Immature natural killer cell (primary cell): ENCODE results near the gene SH3TC2. TPM values are rescaled to one million over a fixed set of nuclear protein-coding genes. Genes with fewer than 3 reads are reported as not detected.

Source experiments
- DNase-seq, 3 donors: peaks; one replicate each; pipeline ENCODE4 v3.0.0; 2022; ENCODE audit warnings: mixed read lengths in 1 of 3
- H3K27ac Mint-ChIP-seq, 6 donors: one replicate each; pipeline ENCODE4 v1.8.0; 2020; ENCODE audit warnings: mixed read lengths in 6 of 6, mild to moderate bottlenecking in 5 of 6, inconsistent platforms in 4 of 6, moderate library complexity in 3 of 6
- H3K27me3 Mint-ChIP-seq, 3 donors: one replicate each; pipeline ENCODE4 v1.8.0; 2020 to 2021; ENCODE audit warnings: low read depth in 3 of 3, mild to moderate bottlenecking in 3 of 3, mixed read lengths in 3 of 3, moderate library complexity in 3 of 3, inconsistent platforms in 1 of 3
- H3K36me3 Mint-ChIP-seq, 3 donors: one replicate each; pipeline ENCODE4 v1.8.0; 2020; ENCODE audit warnings: mixed read lengths in 3 of 3, inconsistent platforms in 2 of 3, mild to moderate bottlenecking in 2 of 3
- H3K4me1 Mint-ChIP-seq, 2 donors: one replicate each; pipeline ENCODE4 v1.8.0; 2020; ENCODE audit warnings: inconsistent platforms in 2 of 2, mild to moderate bottlenecking in 2 of 2, mixed read lengths in 2 of 2, moderate library complexity in 1 of 2
- H3K4me3 Mint-ChIP-seq, 5 donors: one replicate each; pipeline ENCODE4 v1.8.0; 2020; ENCODE audit warnings: mild to moderate bottlenecking in 5 of 5, mixed read lengths in 5 of 5, inconsistent platforms in 3 of 5, moderate library complexity in 3 of 5
- H3K9me3 Mint-ChIP-seq, 6 donors: one replicate each; pipeline ENCODE4 v1.8.0; 2020; ENCODE audit warnings: mild to moderate bottlenecking in 6 of 6, mixed read lengths in 6 of 6, inconsistent platforms in 4 of 6, moderate library complexity in 3 of 6
- polyA plus RNA-seq, 3 donors: library from polyadenylated mRNA; unstranded; fragments of 300-500 nt; fragmentation: Illumina TruSeq; gene quantifications; one replicate each; pipeline ENCODE4 v1.2.3, GENCODE V29; 2021

SH3TC2 gene
- polyA plus RNA-seq, 3 donors from 2014 or later = 0.47 to 0.82 TPM; not detected in 1

DNA sequence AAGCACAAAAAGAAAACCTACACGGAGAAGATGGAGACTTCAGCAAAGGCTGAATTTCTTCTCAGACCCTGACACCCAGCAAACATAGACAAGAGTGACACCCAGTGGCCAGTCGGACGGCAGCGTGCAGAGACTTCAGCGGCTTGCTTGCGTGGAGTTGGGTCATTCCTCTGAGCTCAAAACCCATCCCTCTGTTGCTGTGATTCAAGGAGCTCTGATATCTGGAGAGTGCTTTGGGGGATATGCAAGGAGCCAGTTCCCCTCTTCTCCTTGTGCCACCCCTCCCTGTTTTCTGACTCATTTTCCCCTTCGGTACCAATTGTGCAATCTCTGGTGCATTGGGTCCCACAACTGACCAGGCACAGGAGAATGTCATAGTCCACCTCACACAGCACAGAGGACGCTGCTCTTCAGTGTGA, 27.5 kb downstream of the SH3TC2 start:
- Mint-ChIP-seq H3K9me3 (no peaks in the 10 kb centered on the region), H3K4me1 (peaks cover 15 to 50% of the 10 kb centered on the region in 2 donors), H3K36me3 (no peaks in the 10 kb centered on the region), H3K4me3 (no peak overlapping the region), H3K27me3 (peaks cover 1 to 3% (median 3%) of the 10 kb centered on the region in 3 donors), H3K27ac (no peak overlapping the region)
- peak; percentile 51 to 65 (median 60) for DNase-seq

DNA sequence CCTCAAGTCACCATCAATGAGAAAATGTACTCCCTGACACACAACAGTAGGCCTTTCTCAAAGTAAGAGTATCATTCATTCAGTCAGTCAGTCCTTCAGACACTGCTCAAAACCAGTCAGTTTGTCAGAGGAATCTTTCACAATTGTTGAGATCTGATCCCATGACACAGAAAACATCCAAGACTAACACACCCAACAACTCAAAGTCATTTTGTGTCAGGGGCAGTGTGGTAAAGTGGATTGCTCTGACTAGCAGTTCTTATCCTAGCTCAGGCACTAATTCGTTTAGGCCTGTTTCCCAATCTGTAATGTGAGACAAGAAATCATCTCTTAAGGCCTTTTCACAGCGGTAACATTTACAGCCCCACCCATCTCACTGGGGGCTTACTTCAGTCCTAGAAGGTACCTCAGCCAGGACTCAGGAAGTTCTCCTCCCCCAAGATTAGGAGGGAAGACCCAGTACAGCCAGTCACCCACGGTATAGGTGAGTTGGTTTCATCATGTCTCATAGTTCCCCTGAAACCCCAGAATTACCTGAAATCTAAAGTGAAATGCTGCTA, 31.9 kb downstream of the SH3TC2 start:
- Mint-ChIP-seq H3K36me3 (no peaks in the 10 kb centered on the region), H3K9me3 (no peaks in the 10 kb centered on the region), H3K27ac (peak overlapping the region in 2 of 6 donors; percentile 1 to 31), H3K4me3 (peak overlapping the region in 4 of 5 donors; percentile 38 to 64 (median 55)), H3K27me3 (peaks cover 0 to 4% (median 1%) of the 10 kb centered on the region in 3 donors), H3K4me1 (peaks cover 16 to 39% of the 10 kb centered on the region in 2 donors)
- no peak for DNase-seq

DNA sequence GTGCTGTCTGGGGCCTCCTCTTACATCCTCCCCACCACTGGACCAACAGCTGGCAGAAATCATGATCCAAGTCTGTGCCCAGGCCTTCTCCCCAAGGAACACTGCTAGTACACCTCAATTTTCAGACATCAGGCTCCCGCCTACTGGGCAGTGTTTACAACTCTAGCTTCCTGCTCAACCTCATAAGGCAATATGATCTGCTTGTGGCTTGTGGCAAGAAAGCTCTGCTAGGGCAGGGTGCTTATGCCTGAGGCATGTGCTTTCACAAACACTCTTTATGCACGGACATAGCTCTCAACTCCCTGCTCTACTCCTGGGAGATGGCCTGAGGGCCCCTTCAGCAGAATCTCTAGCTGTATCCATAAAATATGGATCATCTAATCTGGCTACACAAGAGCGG, 32.5 kb downstream of the SH3TC2 start:
- Mint-ChIP-seq H3K27ac (peak overlapping the region in 4 of 6 donors; percentile 1 to 77 (median 40)), H3K36me3 (no peaks in the 10 kb centered on the region)

DNA sequence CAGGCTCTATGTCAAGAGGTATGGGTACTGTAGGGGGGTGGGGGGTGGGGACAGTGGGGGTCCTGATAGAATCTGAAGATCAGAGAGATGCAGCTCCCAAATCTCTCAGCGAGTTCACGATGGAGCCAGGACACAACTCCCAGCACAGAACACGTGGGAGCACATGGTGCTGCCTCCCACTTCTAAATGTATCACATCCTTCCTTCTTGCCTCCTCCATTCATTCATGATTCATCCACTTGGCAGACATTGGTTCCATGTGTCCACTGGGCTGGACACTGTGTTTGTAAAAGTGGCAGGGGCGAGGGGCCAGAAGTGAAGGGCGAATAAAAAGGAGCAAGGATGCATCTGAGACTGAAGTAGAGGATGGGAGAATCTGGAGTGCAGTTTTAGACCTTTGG, 33.9 kb downstream of the SH3TC2 start:
- Mint-ChIP-seq H3K36me3 (no peaks in the 10 kb centered on the region), H3K4me1 (peaks cover 16 to 28% of the 10 kb centered on the region in 2 donors), H3K27me3 (peaks cover 0 to 1% (median 1%) of the 10 kb centered on the region in 3 donors), H3K9me3 (no peaks in the 10 kb centered on the region), H3K27ac (peak overlapping the region in 2 of 6 donors; percentile 31 to 33), H3K4me3 (no peak overlapping the region)
- no peak for DNase-seq

More for the DNA sequence above, 32.5 kb downstream of the SH3TC2 start:
- H3K4me3 Mint-ChIP-seq = peak overlapping the region in 4 of 5 donors; percentile 38 to 64 (median 55)
- peak; percentile 8 to 30 (median 21) for DNase-seq
- H3K27me3 Mint-ChIP-seq = peaks cover 0 to 4% (median 1%) of the 10 kb centered on the region in 3 donors
- H3K9me3 Mint-ChIP-seq = no peaks in the 10 kb centered on the region
- H3K4me1 Mint-ChIP-seq = peaks cover 16 to 33% of the 10 kb centered on the region in 2 donors

DNA sequence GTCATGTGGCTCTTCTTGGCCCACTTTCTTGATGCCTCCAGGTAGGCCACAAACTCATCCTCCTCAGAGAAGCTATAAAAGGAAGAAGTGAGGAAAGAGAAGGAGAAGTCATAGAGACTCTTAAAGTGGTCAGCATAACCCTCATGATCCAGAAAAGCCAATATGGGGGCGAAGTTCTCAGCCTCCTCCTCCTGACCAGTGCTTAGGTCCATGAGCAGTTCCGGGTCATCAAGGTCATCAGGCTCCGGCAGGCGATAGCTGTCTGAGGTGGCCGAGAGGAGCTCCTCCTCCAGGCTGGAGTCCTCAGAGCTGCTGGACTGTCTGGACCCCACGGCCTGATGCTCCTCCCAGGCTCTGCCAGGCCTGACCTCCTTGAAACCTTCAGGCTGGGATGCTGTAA, 34.7 kb downstream of the SH3TC2 start:
- Mint-ChIP-seq H3K36me3 (no peaks in the 10 kb centered on the region), H3K27me3 (peaks cover 0 to 1% (median 1%) of the 10 kb centered on the region in 3 donors), H3K4me3 (no peak overlapping the region), H3K9me3 (no peaks in the 10 kb centered on the region), H3K27ac (no peak overlapping the region), H3K4me1 (peaks cover 16 to 28% of the 10 kb centered on the region in 2 donors)
- no peak for DNase-seq

DNA sequence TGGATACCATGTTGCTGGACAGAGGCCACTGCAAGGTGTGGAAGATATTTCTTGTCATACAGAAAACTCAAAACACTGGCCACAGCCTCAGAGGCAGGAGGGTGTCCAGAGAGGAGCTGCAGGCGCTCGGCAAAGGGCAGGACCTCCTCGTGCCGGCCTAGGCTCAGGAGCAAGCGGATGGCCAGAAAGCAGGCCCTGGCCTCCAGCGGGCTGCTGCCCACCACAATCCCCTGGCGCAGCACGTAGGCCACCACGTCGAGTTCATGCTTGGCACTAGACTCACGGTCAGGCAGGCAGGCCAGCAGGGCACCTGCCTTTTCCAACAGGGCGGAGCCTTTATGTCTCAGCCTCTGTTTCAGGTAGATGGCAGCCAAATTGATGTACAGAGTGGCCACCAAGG, 35.2 kb downstream of the SH3TC2 start:
- peaks cover 1% of the 10 kb centered on the region in 3 donors for H3K27me3 Mint-ChIP-seq
- peaks cover 16 to 28% of the 10 kb centered on the region in 2 donors for H3K4me1 Mint-ChIP-seq
- no peak for DNase-seq
- H3K4me3 Mint-ChIP-seq = no peak overlapping the region
- H3K9me3 Mint-ChIP-seq = no peaks in the 10 kb centered on the region
- H3K36me3 Mint-ChIP-seq = no peaks in the 10 kb centered on the region
- H3K27ac Mint-ChIP-seq = no peak overlapping the region

DNA sequence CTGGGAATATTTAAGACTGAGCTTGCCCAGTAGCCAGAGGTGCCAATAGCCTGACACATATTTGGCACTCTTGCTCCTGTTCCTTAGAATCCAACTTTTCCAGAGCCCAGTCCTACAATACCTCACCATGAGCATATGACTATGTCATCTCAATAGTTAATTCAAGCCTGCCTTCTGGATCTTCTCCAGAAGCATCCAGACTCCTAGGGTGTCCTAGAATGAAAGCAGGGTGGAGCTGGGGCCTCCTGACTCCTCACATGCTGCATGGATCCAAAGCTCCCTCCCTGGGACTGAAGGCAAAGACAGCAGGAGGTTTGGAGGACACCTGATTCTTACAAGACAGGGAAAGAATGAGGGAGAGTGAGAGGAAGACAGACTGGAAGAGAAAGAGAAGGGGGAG, 37.9 kb downstream of the SH3TC2 start:
- H3K27ac Mint-ChIP-seq = no peak overlapping the region
- H3K4me3 Mint-ChIP-seq = no peak overlapping the region
- H3K27me3 Mint-ChIP-seq = peaks cover 0 to 9% (median 1%) of the 10 kb centered on the region in 3 donors
- H3K36me3 Mint-ChIP-seq = no peaks in the 10 kb centered on the region
- DNase-seq = no peak
- no peaks in the 10 kb centered on the region for H3K9me3 Mint-ChIP-seq
- peaks cover 5 to 10% of the 10 kb centered on the region in 2 donors for H3K4me1 Mint-ChIP-seq

DNA sequence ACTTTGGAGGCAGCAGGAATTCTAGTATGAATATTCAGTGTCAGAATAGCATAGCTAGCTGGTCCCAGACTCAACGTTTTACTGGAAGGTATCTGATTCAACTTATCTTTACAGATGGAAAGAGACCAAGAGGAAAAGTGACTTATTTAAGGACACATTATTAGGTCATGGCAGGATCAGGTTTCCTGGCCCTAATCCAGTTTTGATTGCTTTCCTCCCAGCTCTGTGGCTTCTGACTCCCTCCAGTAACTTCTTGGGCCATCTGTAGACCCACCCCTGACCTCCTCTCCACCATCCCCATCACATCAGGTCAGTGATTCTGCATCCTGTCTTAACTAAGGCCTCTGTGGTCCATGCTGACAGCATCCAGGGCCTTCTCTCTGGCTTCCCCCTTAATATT, 38.4 kb downstream of the SH3TC2 start:
- Mint-ChIP-seq H3K4me1 (peaks cover 2 to 5% of the 10 kb centered on the region in 2 donors), H3K27me3 (peaks cover 0 to 13% (median 1%) of the 10 kb centered on the region in 3 donors), H3K9me3 (no peaks in the 10 kb centered on the region), H3K27ac (no peak overlapping the region), H3K36me3 (no peaks in the 10 kb centered on the region), H3K4me3 (no peak overlapping the region)
- no peak for DNase-seq

DNA sequence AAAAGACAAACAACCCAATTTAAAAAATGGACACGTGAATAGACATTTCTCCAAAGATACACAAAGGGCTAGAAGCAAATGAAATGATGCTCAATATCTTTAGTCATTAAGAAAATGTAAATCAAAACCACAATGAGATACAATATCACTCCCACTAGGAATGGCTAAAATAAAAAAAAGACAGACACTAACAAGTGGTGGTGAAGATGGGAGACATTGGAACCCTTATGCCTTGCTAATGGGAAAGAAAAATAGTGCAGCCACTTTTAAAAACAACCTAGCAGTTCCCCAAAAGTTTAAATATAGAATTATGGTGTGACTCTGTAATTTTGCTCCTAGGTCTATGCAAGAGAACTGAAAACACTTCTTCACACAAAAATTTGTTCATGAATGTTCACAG, 40.7 kb downstream of the SH3TC2 start:
- H3K4me1 Mint-ChIP-seq = no peaks in the 10 kb centered on the region
- no peak for DNase-seq
- peaks cover 0 to 14% (median 2%) of the 10 kb centered on the region in 3 donors for H3K27me3 Mint-ChIP-seq
- no peaks in the 10 kb centered on the region for H3K9me3 Mint-ChIP-seq
- no peak overlapping the region for H3K27ac Mint-ChIP-seq
- H3K4me3 Mint-ChIP-seq = no peak overlapping the region
- no peaks in the 10 kb centered on the region for H3K36me3 Mint-ChIP-seq

DNA sequence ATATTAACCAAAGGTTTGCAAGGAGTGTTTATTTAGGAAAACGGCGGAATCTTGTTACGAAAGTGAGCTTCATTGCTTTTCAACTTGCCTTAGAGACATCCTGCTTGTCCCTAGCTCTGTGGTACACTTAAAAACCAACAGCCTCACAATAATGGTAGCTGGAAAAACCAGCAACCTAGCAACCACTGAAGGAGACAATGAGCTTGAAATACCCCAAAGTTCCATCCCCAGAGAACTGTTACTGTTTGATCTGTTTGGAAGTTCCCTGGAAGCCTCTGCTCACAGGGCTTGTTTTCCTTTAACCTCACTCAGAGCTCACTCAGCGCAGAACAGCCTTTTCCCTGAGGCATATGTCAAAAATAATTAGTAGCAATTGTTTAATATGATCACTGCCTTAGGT, 43.2 kb downstream of the SH3TC2 start:
- H3K9me3 Mint-ChIP-seq = no peaks in the 10 kb centered on the region

DNA sequence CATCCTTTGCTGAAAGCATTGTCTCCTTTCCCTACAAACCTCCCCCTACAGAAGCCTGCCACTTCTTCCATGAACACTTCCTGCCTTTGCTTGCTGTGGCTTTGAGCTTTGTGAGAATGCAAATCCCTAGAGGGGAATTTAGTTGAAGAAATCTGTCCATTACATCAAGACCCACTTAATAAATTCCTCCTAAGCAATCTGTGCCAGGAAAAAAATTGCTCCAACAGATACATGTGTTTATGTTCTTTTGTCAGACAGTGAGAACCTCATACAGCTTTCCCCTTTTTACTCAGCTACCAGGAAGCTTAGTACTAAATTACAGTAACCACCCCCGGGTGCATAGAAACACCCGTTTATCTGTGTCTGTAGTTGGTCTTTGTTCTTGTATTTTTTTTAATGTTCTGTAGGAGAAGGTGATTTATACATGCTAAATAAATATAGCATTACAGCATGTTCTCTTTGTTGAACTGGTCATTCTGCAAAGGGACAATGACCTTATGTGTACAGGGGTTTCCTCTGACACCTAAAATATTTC, 43.9 kb downstream of the SH3TC2 start:
- H3K4me1 Mint-ChIP-seq = no peaks in the 10 kb centered on the region
- H3K9me3 Mint-ChIP-seq = no peaks in the 10 kb centered on the region
- H3K4me3 Mint-ChIP-seq = no peak overlapping the region
- H3K36me3 Mint-ChIP-seq = no peaks in the 10 kb centered on the region
- H3K27ac Mint-ChIP-seq = no peak overlapping the region
- DNase-seq = no peak
- peaks cover 0 to 14% (median 3%) of the 10 kb centered on the region in 3 donors for H3K27me3 Mint-ChIP-seq

More for the DNA sequence above, 43.2 kb downstream of the SH3TC2 start:
- no peak overlapping the region for H3K27ac Mint-ChIP-seq
- no peak for DNase-seq
- H3K36me3 Mint-ChIP-seq = no peaks in the 10 kb centered on the region
- H3K4me1 Mint-ChIP-seq = no peaks in the 10 kb centered on the region
- H3K4me3 Mint-ChIP-seq = no peak overlapping the region
- peaks cover 0 to 14% (median 3%) of the 10 kb centered on the region in 3 donors for H3K27me3 Mint-ChIP-seq

DNA sequence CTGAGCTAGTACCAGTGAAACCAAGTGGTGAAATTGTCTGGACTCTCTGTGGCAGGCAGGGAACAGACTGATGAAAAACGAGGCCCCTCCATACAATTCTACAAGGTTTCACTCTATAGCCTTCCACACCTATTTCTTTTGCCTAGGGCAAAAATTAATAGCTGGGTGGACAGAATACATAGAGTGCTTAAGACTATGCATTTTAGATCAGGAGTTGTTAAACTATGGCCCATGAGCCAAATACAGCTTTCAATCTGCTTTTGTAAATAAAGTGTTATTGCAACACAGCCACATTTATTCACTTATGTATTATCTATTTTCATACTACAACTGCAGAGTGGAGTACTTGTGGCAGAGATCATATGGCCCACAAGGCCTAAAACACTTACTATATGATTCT, 45.2 kb downstream of the SH3TC2 start:
- H3K4me1 Mint-ChIP-seq = no peaks in the 10 kb centered on the region
- no peak overlapping the region for H3K27ac Mint-ChIP-seq
- H3K4me3 Mint-ChIP-seq = no peak overlapping the region
- H3K36me3 Mint-ChIP-seq = no peaks in the 10 kb centered on the region
- DNase-seq = no peak
- H3K27me3 Mint-ChIP-seq = peaks cover 0 to 12% (median 3%) of the 10 kb centered on the region in 3 donors
- H3K9me3 Mint-ChIP-seq = no peaks in the 10 kb centered on the region

DNA sequence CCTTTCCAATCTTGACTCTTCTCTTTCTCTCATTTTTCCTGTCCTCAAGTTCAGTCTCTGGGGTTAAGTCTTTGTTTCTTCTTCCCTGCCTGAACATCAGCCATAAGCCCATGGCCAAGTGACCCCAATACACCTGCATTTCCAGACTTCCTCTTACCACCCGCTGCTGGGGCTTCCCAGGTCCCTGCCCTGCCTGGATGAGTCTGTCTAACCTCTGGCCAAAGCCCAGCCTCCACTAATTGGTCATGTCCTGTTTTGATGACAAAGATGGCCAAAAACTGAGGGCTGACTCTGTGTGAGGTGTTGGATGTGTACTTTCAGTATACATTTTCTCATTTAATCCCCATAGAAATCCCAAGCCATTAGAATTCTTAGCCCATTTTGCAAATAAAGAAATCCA, 47.3 kb downstream of the SH3TC2 start:
- no peaks in the 10 kb centered on the region for H3K4me1 Mint-ChIP-seq
- no peaks in the 10 kb centered on the region for H3K36me3 Mint-ChIP-seq
- H3K9me3 Mint-ChIP-seq = no peaks in the 10 kb centered on the region
- H3K27me3 Mint-ChIP-seq = peaks cover 0 to 6% (median 3%) of the 10 kb centered on the region in 3 donors
- no peak overlapping the region for H3K4me3 Mint-ChIP-seq
- no peak overlapping the region for H3K27ac Mint-ChIP-seq
- no peak for DNase-seq

DNA sequence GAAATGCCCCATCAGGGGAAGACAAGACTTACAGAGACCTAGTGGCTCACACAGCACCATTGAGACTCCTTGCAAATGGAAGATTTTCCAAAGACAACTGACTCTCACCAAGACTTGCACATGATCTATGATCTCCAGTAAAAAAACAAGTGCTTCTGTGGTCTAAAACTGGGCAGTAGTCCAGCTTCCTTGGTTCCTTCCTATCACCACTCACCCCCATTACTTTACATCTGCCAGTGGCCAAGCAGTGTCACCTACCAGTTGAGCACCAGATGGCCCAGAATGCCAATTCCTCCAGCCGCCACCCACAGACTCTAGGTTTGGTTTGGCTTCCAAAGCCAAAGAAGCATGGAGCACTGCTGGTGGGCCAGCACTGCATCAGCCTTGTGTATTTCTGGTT, 47.7 kb downstream of the SH3TC2 start:
- DNase-seq = no peak
- H3K27me3 Mint-ChIP-seq = peaks cover 0 to 6% (median 3%) of the 10 kb centered on the region in 3 donors
- H3K36me3 Mint-ChIP-seq = no peaks in the 10 kb centered on the region
- no peak overlapping the region for H3K27ac Mint-ChIP-seq
- H3K9me3 Mint-ChIP-seq = no peaks in the 10 kb centered on the region
- no peak overlapping the region for H3K4me3 Mint-ChIP-seq
- no peaks in the 10 kb centered on the region for H3K4me1 Mint-ChIP-seq
